ENCODE results near the gene FUT9.

Gene FUT9

DNA sequence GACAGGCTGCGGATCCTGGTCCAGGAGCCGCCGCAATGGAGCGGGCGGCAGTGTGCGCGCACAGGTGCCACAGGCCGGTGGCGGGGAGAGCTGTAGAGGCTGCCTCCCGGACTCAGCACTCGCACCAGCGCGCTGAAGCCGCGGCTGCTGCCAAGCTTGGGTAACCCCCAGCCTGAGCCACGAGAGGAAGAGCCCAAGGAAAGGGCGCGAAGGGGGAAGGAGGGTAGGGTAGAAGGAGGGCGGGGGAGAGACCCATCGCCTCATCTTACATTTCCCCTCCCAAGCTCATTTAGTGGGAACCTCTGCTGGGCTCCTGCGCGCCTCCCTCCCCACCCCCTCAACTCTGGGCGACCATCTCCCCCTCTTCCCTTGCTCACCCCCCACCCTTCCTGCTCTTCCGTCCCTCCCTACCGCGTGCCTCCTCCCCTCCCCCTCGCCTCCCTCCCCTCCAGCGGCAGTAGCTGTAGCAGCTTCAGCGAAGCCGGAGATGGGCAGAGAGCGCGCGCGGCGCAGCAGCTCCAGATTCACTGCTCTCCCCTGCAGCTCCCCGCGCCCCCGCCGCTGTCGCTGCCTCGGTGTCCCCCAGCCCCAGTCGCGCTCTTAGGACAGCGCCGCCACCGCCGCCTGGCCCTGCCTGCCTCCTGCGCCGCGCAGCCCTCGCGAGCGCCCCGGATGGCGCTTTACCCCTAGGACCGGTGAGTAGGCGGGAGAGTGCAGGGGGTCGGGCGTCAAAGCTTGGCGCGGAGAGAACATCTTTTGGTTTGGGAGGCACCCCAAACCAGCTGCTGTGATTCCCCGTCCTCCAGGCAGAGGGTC, at the start of gene FUT9:
Gene FUT9, plus strand, starts transcription at position 457 of the 816 bp plus-strand sequence. CDS start 187,182 bp downstream, outside the sequence.
- DNase-seq: no peak

DNA sequence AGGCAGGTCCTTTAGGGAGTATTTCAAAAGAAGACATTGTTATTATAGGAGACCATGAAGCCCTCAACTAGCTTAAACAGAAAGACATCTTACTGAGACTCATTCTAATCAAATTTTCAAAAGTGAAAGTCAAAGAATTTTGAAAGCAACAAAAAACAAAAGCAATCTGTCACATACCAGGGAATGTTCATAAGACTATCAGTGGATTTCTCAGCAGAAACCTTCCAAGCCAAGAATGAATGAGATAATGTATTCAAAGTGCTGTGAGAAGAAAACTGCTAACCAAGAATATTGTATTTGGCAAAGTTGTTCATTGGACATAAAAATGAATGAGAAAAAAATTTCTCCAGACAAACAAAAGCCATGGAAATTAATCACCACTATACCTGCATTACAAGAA, 48.2 kb upstream of the FUT9 start:
- DNase-seq: no peak

DNA sequence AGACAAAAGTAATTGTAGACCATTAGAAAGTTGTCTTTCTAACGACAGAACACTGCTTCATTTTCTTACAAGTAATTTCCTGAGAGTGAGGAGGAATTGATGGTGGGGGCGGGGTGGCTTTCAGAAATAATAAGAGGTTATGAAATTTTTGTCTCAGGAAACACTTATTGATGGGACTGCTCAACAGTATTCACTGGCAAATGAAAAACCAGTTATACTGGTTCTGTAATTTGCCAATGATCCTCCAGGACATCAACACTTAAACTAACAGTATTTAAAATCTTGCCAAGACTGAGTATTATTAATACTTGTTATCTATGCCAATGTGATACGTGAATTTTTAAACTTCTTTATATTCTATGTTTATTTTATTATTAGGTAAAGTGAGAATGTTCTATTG, 41.8 kb upstream of the FUT9 start:
- DNase-seq: no peak

DNA sequence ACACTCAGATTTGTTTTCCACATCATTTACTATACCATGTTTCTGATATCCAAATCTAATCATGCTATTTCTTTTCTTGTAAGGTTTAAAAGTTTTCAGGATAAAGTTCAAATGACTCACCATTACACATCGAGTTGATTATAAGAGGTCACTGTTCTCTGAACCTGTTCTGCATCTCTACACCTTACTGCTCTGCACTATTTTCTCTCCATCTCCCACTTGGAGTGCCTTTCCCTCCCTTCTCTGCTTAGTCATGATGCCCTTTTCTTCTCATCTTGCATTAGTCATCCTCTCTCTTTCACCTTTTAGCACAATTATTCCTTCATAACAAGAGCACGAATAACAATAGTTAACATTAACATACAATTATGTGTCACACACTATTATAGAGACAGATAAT, 37.5 kb upstream of the FUT9 start:
- DNase-seq: no peak

DNA sequence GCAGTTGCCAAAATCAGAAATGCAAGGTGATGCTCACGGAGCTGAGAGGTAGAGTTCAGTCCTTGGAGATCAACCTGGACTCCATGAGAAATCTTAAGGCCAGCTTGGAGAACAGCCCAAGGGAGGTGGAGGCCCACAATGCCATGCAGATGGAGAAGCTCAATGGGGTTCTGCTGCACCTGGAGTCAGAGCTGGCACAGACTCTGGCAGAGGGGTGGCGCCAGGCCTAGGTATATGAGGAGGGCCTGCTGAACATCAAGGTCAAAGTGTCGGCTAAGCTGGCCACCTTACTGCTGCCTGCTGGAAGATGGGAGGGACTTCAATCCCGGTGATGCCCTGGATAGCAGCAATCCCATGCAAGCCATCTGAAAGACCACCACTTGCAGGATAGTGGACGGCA, 23.9 kb upstream of the FUT9 start:
- DNase-seq: no peak

DNA sequence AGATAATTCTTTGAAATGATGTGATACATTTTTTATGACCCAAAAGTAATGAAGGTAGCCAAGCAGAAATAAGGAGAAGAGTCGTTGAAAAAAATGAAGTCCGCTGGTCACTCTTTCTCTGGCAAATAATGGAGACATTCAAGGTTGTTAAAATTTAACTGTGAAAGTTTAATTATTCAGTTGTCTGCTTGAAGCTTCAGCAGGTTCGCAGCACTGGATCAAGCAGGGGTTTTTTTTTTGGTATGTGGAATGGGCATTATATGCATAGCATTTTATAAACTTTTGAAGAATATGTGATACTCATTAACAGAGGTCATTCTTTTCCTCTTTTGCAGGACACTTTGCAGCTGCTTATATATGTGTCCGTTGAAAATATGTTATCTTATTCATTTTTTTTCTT, 21.6 kb upstream of the FUT9 start:
- no peak for DNase-seq

DNA sequence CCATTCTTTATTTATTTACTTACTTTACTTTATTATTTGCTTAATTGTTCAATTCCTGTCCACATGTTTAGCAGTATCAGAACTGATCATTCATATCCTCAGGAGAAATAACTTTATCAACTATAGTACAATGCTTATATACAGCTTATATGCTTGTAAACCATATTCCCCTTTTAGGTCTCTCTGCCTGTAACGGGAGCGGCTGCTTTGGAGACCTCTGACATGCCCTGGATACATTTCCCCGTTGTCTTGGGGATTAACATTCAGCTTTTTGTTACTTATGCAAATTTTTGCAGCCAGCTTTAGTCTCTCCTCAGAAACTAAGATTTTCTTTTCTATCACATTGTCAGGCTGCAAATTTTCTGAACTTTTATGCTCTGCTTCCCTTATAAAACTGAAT, 17.6 kb upstream of the FUT9 start:
- DNase-seq: no peak

DNA sequence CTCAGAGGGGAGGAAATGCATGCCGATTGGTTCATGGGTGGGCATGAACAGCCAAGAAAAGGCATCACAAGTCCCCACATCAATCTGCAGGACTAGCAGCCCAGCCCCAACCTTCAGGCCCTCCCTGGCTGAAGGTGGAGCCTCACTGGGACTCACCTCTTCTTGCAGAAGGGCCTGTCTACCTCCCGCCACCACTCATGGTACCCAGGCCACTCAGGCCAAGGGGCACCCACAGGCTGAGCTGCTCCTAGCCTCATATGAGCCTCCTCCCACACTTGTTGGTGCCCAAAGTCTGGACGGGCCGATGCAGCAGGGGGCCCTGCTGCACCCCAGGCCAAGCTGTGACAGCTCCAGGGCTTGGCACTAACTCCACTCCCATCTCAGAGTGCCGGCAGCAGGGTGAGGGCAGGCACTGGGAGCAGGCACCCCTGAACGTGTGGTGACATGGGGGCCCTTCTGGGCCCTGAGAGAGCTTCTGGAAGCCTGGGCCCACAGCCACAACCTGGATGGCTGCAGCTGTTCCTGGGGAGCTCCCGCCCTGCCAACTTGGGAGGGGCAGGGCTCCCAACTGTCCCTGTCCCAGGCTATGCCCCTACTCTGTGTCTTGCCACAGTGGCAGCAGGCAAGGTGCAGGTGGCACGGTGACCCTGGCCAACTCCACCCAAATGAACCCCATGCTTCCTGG, 13.7 kb upstream of the FUT9 start:
- DNase-seq: no peak

DNA sequence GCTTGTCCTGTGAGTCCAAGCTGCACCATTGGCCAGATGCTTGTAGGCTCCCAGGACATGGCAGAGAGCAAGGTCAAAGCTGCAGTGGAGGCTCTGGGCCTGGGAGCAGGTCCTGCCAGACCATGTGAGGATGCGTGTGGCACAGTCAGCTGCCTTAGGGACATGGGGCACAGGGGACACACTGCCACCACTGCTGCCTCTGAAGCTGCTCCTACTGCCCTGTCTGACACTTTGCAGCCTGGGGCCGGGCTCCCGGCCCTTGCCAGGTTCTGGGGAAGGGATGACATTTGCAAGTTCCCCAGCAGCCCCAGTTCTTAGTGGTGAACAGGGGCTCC, 13.2 kb upstream of the FUT9 start:
- no peak for DNase-seq

DNA sequence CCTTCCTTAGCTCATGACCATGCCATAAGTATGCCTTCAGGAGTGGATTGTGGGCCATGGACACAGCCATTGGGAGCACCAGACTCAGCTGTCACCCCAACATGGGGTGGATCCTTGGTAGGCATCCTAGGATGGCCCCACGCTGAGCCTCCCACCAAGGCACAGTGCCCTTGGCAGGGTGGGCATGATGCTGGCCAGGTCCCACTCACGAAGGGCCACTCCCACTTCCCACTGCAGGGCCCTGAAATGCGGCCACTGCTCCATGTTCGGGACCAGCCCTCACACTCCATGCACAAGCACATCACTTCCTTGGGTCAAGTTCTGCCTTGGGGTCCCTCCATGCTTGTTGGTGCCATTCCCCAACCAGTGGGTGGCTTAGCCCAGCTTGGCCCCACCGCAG, 12.9 kb upstream of the FUT9 start:
- DNase-seq: no peak

DNA sequence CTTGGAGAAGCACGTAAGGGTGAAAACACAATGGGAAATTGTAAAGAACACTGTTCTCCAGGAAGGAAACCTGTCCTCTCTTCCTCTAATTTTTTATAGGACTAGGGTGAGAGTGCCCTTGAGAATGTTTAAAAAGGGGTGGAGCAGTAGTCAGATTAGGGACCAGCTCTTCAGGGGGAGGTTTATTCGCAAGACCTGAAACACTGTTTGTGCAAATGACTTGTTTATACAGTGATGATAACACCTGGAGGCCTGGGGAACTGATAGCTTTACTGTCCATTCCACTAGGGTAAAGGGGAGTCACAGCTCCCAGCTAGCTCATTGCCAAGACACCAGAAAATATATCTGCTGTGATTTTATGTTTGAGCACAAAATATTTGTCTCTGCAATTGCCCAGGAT, 8.1 kb upstream of the FUT9 start:
- DNase-seq: no peak

DNA sequence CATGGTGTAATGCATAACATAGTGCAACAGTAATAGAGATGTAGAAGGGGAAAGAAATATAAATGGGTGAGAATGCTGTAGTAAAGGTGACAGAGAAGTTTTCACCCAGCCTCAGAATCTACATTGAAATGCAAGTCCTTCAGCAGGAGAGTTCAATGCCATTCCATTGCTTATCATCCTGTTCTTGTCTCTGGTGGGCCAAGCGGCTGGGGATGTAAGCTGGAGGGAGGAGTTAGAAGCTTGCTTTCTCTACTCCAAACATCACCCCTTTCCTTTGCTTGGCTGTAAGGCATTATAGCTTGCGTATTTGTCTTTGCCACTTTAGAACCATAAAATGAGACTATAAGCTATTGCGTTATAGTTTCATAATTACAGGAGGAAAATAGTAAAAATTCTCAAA, 2.2 kb upstream of the FUT9 start:
- no peak for DNase-seq

DNA sequence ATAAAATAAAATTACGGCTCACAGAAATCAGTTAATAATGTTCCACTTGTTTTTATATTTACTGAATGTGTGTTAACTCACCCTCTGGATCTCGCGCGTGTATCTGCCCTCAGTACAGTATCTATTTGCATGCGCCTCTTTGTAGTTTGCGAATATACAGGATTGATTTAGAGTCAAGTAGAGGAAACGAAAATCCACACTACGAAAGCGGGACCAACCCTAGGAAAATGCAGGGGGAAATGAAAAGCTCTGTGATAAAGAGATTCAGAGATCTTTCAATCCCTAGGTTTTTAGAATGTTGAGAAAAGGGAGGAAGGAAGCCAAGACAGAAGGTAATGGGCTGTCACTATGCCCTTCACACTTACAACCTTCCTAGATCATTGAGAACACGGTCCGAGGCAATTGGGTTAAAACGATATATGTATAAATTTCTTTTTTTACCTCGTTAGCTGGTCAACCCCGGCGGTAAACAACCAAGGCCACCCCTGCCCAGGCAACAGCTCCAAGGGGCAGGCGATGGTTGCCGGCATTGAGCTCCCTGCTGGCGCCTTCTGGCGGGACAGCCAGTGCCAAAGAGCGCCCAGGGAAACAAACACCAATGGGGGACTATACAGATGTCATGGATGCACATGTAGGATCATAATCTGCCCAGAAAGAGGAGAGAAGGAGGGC, 792 bp upstream of the FUT9 start:
- no peak for DNase-seq

DNA sequence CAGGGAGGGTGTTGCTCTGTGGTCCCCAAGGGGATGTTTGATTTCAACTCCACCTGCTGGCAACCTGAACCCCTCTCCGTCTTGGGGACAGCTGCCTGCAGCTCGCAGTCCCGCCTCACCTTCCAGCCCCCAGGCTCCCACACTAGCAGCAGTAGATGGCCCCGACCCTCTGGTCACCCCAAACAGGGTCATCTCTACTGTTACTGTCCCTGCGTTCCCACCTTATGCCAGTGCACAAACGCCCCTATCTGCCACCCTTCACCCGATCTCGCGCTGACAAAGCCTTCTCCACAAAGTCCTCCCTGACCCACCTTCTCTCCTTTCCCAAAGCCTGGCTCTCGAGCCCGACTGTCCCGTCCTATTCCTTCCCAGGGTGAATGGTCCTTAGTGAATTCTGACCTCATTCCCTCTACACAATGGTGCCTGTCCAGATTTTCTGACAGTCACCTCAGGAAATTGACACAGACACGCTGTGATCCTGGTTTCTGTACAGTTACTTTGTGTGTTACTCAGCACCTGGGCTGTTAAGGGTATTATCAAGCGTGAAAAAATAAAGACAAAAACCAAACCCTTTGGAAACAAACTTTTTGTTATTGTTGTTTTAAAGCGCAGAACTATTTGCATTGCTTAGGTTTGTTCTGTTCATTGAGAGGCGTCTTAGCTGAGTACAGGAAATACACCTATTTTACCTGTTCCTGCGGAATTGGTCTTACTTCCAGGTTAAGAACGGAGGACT, 728 bp downstream of the FUT9 start:
- DNase-seq: no peak

DNA sequence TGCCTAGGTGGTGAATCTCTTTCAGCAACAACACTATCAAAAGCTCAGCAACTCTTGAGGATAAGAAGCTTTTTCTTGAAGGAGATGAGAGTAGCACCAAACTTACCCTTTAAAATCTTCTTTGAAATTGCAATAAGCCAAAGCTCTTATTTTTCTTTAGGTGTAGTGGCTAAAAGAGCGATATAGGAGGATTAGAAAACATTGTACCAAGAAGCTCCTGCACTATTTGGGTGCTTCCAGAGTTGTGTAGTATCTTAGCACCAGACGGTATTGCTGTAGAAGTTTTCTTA, 1.2 kb downstream of the FUT9 start:
- DNase-seq: no peak

DNA sequence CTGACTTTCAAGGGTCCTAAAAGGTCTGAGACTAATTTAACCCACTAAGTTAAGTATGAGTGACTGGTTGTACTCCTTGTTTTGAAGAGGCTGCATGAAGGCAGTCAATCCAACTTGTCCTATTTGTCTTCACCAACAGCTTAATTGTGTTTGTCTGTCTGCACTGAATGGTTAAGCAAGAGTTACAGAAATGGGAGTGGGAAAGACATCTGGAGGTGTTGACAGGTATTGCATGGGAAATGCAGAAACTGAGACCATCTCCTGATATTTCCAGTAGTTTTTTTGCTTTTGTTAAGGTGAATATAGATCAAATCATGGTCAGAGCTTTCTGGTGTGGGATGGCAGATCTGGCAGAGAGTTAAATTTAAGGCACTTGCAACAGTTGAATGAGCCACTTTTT, 6.5 kb downstream of the FUT9 start:
- DNase-seq: no peak

DNA sequence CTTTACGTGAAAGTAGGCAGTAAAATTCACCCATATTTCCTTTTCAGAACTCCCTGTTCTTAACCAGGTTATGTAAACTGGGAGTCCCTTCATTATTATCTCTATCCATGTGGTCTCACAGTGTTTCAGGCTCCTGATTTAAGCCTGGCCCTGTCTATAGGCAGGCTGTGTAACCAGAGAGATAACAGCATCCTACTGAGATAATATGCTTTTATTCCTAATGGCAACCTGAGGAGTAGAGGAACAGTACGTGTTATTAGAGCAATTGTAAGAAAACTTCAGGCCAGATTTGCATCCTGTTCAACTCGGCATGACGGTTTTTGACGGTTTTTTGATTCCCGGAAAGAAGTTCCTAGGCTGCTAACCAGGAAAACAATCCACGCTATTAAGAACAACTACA, 16.9 kb downstream of the FUT9 start:
- DNase-seq: no peak

DNA sequence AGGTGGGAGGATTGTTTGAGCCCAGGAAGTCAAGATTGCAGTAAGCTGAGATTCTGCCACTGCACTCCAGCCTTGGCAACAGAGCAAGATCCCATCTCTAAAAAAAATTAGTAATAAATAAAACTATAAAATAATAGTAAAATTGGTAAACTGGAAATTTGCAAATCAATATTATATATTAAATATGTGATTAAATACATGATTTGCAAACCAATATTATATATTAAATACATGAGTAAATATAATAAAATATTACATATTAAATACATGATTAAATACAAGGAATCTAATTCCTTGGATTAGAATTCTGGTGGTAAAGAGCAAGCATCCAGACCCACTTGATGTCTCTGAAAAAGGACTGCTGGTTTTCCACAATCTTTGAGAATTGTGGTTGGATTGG, 35.8 kb downstream of the FUT9 start:
- DNase-seq: no peak

DNA sequence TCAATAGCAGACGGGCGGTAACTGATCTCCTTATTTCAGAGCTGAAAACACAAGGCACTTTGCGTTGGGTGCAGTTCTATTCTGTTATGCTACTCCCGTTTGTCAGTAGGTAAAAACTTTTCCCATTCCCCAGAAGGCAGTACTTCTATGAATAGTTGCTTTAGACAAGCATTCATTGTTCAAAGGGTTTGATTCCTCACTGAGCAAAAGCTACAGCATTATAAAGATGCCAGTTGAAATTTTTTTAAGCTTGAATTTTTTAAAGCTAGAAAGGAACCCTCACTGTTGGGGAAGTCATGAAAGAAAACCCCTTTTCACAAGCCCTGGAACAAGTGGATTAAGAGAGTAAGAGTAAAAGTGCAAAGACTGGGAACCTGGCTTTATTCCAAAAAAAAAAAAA, 42.3 kb downstream of the FUT9 start:
- no peak for DNase-seq

DNA sequence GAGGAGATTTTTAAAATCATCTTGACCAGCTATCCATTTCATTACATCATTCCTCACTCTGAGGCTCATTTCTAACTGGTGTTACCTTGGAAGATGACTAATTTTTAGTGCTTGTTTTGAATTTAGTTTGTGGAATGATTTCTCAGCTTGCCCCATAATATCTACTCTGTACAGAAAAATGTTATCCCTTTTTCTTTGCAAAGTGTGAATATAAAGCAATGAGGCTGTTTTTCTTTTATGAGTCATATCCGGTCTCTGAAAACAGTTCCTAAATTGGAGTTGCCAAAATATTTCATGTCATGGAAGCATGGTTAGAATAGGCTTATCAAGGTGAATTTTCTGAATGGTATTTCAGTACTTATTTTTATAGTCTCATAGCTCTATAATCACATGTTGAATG, 43.8 kb downstream of the FUT9 start:
- no peak for DNase-seq

DNA sequence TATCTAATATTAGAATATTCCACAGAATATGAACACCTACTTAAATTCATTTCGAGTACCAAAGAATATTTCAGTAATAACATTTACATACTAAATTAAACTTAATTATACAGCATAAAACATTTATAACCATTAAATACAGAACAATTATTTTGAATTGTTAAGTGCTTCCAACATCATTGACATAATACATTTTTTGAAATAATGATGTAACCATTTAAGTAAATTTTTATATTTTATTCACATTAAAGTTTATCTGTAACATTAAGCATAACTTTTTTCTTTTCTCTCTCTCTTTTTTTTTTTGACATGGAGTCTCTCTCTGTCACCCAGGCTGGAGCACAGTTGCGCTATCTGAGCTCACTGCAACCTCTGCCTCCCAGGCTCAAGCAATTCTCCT, 44.5 kb downstream of the FUT9 start:
- DNase-seq: no peak

DNA sequence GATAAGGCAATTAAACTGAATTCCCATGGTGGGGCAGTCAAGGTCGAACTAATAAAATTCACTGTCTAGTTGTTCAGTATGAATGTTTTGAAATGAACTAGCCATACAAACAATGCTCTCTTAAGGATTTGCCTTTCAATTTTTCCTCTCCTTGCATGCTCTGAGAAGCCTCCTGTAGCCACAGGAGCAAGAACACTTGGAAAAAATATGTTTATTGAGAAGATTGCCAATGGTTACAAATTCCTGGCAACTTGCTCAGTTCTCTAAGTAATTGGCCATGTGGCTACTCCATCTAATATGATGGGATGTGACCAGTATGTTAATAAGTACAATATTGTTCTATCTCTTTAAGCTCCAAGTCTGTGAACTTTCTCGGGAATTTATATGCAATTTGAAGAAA, 49.4 kb downstream of the FUT9 start:
- DNase-seq: no peak

DNA sequence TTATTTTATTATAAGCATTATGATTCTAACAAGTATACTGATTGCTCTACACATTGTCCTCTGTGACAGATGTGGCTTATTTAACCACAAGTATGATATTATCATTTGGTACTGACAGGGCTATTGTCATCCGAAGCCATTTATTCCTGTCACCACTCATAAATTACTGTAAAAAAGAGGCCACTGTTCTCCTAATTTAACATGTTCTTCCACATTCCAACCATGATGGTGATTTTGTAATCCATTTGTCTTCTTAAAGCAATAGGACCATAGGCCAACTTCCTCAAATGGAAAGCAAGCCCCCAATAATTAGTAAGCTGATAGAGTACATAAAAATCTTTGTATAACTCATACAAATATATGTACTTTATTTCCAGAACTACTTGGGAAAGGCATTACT, 50.6 kb downstream of the FUT9 start:
- no peak for DNase-seq

DNA sequence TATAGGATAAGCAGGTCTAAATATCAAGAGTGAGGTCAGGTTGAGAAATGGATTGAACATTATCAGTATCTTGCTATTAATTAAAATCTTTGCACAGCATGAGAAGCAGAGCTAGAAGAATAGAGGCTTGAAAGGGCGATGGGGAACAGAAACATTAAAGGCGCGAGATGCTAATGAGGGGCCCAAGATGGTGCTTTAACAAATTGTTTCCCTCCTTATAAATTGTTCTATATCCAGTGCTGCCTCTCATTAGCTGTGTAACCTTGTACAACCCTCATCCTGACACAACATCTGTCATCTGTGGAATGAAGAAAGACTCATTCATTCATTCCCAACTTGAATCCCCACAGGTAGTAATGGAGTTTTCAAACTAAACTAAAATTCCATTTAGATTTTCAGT, 57.8 kb downstream of the FUT9 start:
- no peak for DNase-seq
